Measurements from ENCODE around the gene ASTL.
"Not testable (repeated sequence)": the region's sequence is repeated elsewhere in the genome, so short reads cannot be mapped to it uniquely, and the experiment has no call there.

Gene ASTL

GRCh38 chr2:96138179-96139145 is at the start of gene ASTL:
Gene ASTL (minus strand): TSS chr2:96138502. CDS start chr2:96138436, 66 bp downstream.
- FAIRE-seq = no peak
- DNase-seq (ENCODE audit: low spot score) = peak; percentile 8

GRCh38 chr2:96186562-96186961 is 48.3 kb upstream of the ASTL start:
- FAIRE-seq = no peak

GRCh38 chr2:96185516-96185915 is 47.2 kb upstream of the ASTL start:
- FAIRE-seq = no peak
- DNase-seq (ENCODE audit: low spot score) = no peak

More at GRCh38 chr2:96186562-96186961, 48.3 kb upstream of the ASTL start:
- no peak for DNase-seq (ENCODE audit: low spot score)

GRCh38 chr2:96184989-96185388 is 46.7 kb upstream of the ASTL start:
- DNase-seq (ENCODE audit: low spot score) = no peak
- FAIRE-seq = no peak

- FAIRE-seq (no peak), DNase-seq (ENCODE audit: low spot score) (no peak)
Observed at GRCh38 chr2:96184188-96184587, 45.9 kb upstream of the ASTL start.

- FAIRE-seq (no peak), DNase-seq (ENCODE audit: low spot score) (no peak)
Observed at GRCh38 chr2:96181529-96181928, 43.2 kb upstream of the ASTL start.

- DNase-seq (ENCODE audit: low spot score) (no peak), FAIRE-seq (no peak)
Observed at GRCh38 chr2:96180521-96180920, 42.2 kb upstream of the ASTL start.

GRCh38 chr2:96180002-96180401 is 41.7 kb upstream of the ASTL start:
- no peak for FAIRE-seq

GRCh38 chr2:96176661-96177060 is 38.4 kb upstream of the ASTL start:
- no peak for DNase-seq (ENCODE audit: low spot score)
- FAIRE-seq = no peak

More at GRCh38 chr2:96180002-96180401, 41.7 kb upstream of the ASTL start:
- no peak for DNase-seq (ENCODE audit: low spot score)

- FAIRE-seq (no peak), DNase-seq (ENCODE audit: low spot score) (no peak)
Observed at GRCh38 chr2:96175951-96176350, 37.6 kb upstream of the ASTL start.

GRCh38 chr2:96174251-96175144 is 36.2 kb upstream of the ASTL start:
- FAIRE-seq = no peak
- peak; percentile 34 for DNase-seq (ENCODE audit: low spot score)

GRCh38 chr2:96171831-96172230 is 33.5 kb upstream of the ASTL start:
- FAIRE-seq (no peak), DNase-seq (ENCODE audit: low spot score) (no peak)

- no peak for DNase-seq (ENCODE audit: low spot score)
- FAIRE-seq = no peak
Observed at GRCh38 chr2:96170626-96171025, 32.3 kb upstream of the ASTL start.

GRCh38 chr2:96169868-96170507 is 31.7 kb upstream of the ASTL start:
- DNase-seq (ENCODE audit: low spot score) = no peak
- FAIRE-seq = no peak

- DNase-seq (ENCODE audit: low spot score) (no peak), FAIRE-seq (no peak)
Observed at GRCh38 chr2:96167407-96168013, 29.2 kb upstream of the ASTL start.

GRCh38 chr2:96164459-96165184 is 26.3 kb upstream of the ASTL start:
- no peak for FAIRE-seq

GRCh38 chr2:96163768-96164429 is 25.6 kb upstream of the ASTL start:
- no peak for FAIRE-seq

More at GRCh38 chr2:96164459-96165184, 26.3 kb upstream of the ASTL start:
- DNase-seq (ENCODE audit: low spot score) = no peak

GRCh38 chr2:96163415-96163767 is 25.1 kb upstream of the ASTL start:
- FAIRE-seq (no peak), DNase-seq (ENCODE audit: low spot score) (no peak)

More at GRCh38 chr2:96163768-96164429, 25.6 kb upstream of the ASTL start:
- DNase-seq (ENCODE audit: low spot score) = no peak

GRCh38 chr2:96161898-96162297 is 23.6 kb upstream of the ASTL start:
- FAIRE-seq = no peak
- no peak for DNase-seq (ENCODE audit: low spot score)

GRCh38 chr2:96160366-96160765 is 22.1 kb upstream of the ASTL start:
- not testable (repeated sequence) for FAIRE-seq; DNase-seq (ENCODE audit: low spot score)
